HG02884 (cell line): Measurements from ENCODE around the gene GNPNAT1.
"Not testable (repeated sequence)": the region's sequence is repeated elsewhere in the genome, so short reads cannot be mapped to it uniquely, and the experiment has no call there.

Experiments
- ATAC-seq: cut with Tn5 transposase; IDR thresholded peaks from one replicate; pipeline ENCODE4 v1.9.1; 2021; ENCODE audit warnings: mild to moderate bottlenecking, moderate library complexity; ENCODE audit not compliant: unreplicated experiment

Gene GNPNAT1

DNA sequence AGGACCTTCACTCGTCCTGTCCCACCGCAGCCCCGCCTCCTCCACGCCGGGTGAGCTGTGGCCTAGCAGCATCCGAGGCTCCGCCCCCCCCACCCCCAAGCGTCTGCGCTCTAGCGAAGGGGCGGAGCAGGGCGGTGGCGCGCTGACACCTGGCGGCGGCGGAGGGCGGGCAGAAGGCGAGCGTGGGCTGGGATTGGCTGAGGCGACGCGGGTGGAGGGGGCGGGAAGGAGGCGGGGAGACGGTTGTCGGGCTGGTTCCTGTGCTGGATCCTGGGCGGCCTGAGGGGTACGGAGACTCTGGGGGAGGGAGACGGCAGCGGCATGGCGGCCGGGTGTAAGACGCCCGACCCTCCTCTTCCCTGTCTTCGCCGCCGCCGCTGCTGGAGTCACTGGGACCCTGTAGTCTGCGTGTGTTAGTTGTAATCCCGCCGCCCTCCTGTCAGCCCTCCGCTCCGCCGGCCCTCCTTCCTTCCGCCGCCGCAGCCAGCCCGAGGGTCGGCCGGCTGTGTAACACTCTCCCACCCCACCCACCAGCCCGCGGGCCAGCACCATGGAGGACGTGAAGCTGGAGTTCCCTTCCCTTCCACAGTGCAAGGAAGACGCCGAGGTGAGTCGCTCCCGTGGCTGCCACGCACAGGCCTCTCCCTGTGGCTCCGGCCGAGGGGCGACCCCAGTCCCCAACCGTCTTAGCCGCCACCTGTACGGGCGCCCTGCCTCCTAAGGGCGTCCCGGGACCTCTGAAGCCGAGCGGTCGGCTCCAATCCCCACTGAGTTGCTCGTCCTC is 61.3 kb downstream of the GNPNAT1 start, which contains the start of gene STYX:
TSS of gene STYX (plus strand) at position 242 of the 784 bp plus-strand sequence. CDS start at position 551, 309 bp downstream.
- peak; percentile 86 for ATAC-seq

DNA sequence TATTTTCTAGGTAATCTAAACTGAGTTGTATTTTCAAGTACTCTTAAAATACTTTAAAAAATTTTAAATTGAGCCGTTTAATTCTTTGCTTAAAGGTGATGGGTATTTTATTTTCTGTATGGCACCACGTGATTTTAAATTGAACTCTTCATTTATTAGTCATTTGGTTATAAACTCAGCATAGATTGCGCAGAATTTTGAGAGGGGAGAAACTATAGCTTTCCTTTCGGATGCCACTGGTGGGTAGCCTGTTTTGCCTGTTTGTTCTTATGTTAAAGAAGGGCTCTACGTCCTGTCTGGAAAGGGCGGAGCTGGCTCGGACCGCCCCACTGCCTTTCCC is 61.9 kb downstream of the GNPNAT1 start:
- ATAC-seq = no peak

DNA sequence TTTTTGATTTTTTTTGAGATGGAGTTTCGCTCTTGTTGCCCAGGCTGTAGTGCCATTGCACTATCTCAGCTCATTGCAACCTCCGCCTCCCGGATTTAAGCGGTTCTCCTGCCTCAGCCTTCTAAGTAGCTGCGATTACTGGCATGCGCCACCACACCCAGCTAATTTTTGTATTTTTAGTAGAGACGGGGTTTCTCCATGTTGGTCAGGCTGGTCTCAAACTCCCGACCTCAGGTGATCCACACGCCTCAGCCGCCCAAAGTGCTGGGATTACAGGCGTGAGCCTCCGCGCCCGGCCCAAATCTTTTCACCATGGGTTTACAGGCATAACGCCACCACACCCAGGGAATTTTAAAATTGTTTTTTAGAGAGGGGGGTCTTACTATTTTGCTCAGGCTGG is 62.4 kb downstream of the GNPNAT1 start:
- ATAC-seq = not testable (repeated sequence)

DNA sequence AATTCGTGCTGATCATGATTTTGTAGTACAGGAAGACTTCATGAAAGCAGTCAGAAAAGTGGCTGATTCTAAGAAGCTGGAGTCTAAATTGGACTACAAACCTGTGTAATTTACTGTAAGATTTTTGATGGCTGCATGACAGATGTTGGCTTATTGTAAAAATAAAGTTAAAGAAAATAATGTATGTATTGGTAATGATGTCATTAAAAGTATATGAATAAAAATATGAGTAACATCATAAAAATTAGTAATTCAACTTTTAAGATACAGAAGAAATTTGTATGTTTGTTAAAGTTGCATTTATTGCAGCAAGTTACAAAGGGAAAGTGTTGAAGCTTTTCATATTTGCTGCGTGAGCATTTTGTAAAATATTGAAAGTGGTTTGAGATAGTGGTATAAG is 63.9 kb downstream of the GNPNAT1 start:
- ATAC-seq = not testable (repeated sequence)
